Tibial nerve (tissue), 4 donors: Measurements from ENCODE around the gene CCDC158. TPM values are rescaled to one million over a fixed set of nuclear protein-coding genes. Genes with fewer than 3 reads are reported as not detected.
A peak's percentile ranks its signal among the peaks of the same experiment; 100 is the strongest.

ENCODE experiments used
- DNase-seq, 2 donors: peaks; one replicate each; pipeline ENCODE4 v3.0.0-alpha.2; 2019; ENCODE audit warnings: low spot score in 2 of 2
- H3K27ac ChIP-seq, 4 donors: fragments of 200-600 bp; sonication (generic) in 3 of 4; one replicate each; pipeline ENCODE4 v1.5.1; 2017 to 2019; ENCODE audit warnings: mild to moderate bottlenecking in 1 of 4
- H3K27me3 ChIP-seq, 2 donors: fragments of 200-600 bp; sonication (generic) in 1 of 2; one replicate each; pipeline versions ENCODE4 v1.5.1 to v1.6.0; 2017 to 2019
- H3K36me3 ChIP-seq, 3 donors: fragments of 200-600 bp; sonication (generic); one replicate each; pipeline ENCODE4 v1.5.1; 2018 to 2019
- H3K4me1 ChIP-seq, 4 donors: fragments of 200-600 bp; sonication (generic) in 3 of 4; one replicate each; pipeline ENCODE4 v1.5.1; 2017 to 2019
- H3K4me3 ChIP-seq, 4 donors: fragments of 200-600 bp; sonication (generic) in 3 of 4; one replicate each; pipeline ENCODE4 v1.5.1; 2017 to 2019; ENCODE audit warnings: mild to moderate bottlenecking in 1 of 4, moderate library complexity in 1 of 4
- H3K9me3 ChIP-seq, 4 donors: fragments of 200-600 bp; sonication (generic) in 3 of 4; one replicate each; pipeline ENCODE4 v1.5.1; 2017 to 2019
- EP300 ChIP-seq, 2 donors: sonication (generic); formaldehyde crosslinking; IDR thresholded peaks; one replicate each; pipeline ENCODE4 v1.6.1; 2017; ENCODE audit warnings: antibody characterized with exemption in 2 of 2, mild to moderate bottlenecking in 1 of 2
- POLR2A ChIP-seq, 2 donors: fragments of 450-650 bp; IDR thresholded peaks; one replicate each; pipeline ENCODE4 v1.6.1; 2017; ENCODE audit warnings: antibody characterized with exemption in 2 of 2, mild to moderate bottlenecking in 2 of 2, moderate library complexity in 2 of 2
- WGBS, 2 donors: methylation state at CpG; one replicate each; pipeline ENCODE4 v1.1.5; 2018; 5-methylcytosine and 5-hydroxymethylcytosine counted together
- total RNA-seq, 4 donors: library from RNA; depleted of rRNA; stranded (reverse); fragments of >200 nt; gene quantifications; one replicate each; pipeline ENCODE4 v1.1.0, GENCODE V29; 2016
- TF ChIP-seq, protein P1 (sequence below), 5 experiments: fragments of 200-600 bp in 3 of 5; fragments of 450-650 bp in 2 of 5; sonication (generic) in 3 of 5; IDR thresholded peaks; one replicate each; pipeline ENCODE4 v1.5.1; 2016 to 2019; ENCODE audit warnings: antibody characterized with exemption in 5 of 5, mild to moderate bottlenecking in 3 of 5, moderate library complexity in 2 of 5

Gene CCDC158
- total RNA-seq, 4 donors from 2014 or later = 0.39 to 8.4 (median 0.86) TPM

DNA sequence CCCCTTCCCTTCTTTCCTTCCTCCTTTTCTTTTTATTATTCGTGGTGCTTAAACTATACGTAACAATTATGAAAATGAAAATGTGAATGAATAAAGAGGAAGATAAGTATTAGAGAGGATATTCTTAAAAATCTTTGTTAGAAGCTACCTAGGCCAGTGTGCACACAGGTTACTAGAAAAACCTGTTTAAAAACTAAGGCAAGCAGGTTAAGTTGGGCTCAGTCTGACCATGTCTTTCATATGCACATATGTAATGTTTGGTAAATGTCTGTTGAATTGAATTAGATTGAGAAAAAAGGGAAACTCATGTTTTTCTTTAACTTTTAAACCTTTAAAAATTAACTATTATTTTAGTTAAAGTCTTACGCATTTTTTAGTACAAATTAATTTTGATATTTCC lies 21.9 kb upstream of the CCDC158 start:
- Histone ChIP-seq H3K4me3 (no peak overlapping the region), H3K9me3 (no peaks in the 10 kb centered on the region), H3K27me3 (no peaks in the 10 kb centered on the region), H3K4me1 (peaks cover 0 to 13% (median 4%) of the 10 kb centered on the region in 4 donors), H3K36me3 (no peaks in the 10 kb centered on the region), H3K27ac (no peak overlapping the region)
- TF ChIP-seq POLR2A (IDR thresholded peaks at IDR 0.05) (no peak), EP300 (IDR thresholded peaks at IDR 0.05) (no peak)
- TF ChIP-seq, protein P1, sequence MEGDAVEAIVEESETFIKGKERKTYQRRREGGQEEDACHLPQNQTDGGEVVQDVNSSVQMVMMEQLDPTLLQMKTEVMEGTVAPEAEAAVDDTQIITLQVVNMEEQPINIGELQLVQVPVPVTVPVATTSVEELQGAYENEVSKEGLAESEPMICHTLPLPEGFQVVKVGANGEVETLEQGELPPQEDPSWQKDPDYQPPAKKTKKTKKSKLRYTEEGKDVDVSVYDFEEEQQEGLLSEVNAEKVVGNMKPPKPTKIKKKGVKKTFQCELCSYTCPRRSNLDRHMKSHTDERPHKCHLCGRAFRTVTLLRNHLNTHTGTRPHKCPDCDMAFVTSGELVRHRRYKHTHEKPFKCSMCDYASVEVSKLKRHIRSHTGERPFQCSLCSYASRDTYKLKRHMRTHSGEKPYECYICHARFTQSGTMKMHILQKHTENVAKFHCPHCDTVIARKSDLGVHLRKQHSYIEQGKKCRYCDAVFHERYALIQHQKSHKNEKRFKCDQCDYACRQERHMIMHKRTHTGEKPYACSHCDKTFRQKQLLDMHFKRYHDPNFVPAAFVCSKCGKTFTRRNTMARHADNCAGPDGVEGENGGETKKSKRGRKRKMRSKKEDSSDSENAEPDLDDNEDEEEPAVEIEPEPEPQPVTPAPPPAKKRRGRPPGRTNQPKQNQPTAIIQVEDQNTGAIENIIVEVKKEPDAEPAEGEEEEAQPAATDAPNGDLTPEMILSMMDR (IDR thresholded peaks at IDR 0.05) = no peak
- DNase-seq = no peak
- WGBS, 2 donors = 87 to 93% methylated on average over 3 of the region's 3 CpGs

- Histone ChIP-seq H3K4me3 (no peak overlapping the region), H3K36me3 (no peaks in the 10 kb centered on the region), H3K27ac (no peak overlapping the region), H3K4me1 (peaks cover 0 to 3% (median 0%) of the 10 kb centered on the region in 4 donors), H3K27me3 (no peaks in the 10 kb centered on the region), H3K9me3 (no peaks in the 10 kb centered on the region)
- TF ChIP-seq, protein P1 (IDR thresholded peaks at IDR 0.05) = no peak
- no peak for TF ChIP-seq POLR2A (IDR thresholded peaks at IDR 0.05)
- TF ChIP-seq EP300 (IDR thresholded peaks at IDR 0.05) = no peak
- no peak for DNase-seq
- WGBS, 2 donors = 88 to 91% methylated on average over 9 of the region's 9 CpGs
These were observed 20.9 kb upstream of the CCDC158 start for GRCh38 chr4:76441881-76442280.

- H3K27me3 ChIP-seq = no peaks in the 10 kb centered on the region
- H3K27ac ChIP-seq = no peak overlapping the region
- H3K4me3 ChIP-seq = no peak overlapping the region
- no peaks in the 10 kb centered on the region for H3K36me3 ChIP-seq
- WGBS, 2 donors = 96 to 98% methylated on average over 2 of the region's 2 CpGs
- no peaks in the 10 kb centered on the region for H3K9me3 ChIP-seq
- H3K4me1 ChIP-seq = peaks cover 0 to 16% (median 0%) of the 10 kb centered on the region in 4 donors
- TF ChIP-seq EP300 (IDR thresholded peaks at IDR 0.05) (no peak), POLR2A (IDR thresholded peaks at IDR 0.05) (no peak)
- TF ChIP-seq, protein P1 (IDR thresholded peaks at IDR 0.05) = no peak
- no peak for DNase-seq
These were observed 18.6 kb upstream of the CCDC158 start for GRCh38 chr4:76439491-76439890.

DNA sequence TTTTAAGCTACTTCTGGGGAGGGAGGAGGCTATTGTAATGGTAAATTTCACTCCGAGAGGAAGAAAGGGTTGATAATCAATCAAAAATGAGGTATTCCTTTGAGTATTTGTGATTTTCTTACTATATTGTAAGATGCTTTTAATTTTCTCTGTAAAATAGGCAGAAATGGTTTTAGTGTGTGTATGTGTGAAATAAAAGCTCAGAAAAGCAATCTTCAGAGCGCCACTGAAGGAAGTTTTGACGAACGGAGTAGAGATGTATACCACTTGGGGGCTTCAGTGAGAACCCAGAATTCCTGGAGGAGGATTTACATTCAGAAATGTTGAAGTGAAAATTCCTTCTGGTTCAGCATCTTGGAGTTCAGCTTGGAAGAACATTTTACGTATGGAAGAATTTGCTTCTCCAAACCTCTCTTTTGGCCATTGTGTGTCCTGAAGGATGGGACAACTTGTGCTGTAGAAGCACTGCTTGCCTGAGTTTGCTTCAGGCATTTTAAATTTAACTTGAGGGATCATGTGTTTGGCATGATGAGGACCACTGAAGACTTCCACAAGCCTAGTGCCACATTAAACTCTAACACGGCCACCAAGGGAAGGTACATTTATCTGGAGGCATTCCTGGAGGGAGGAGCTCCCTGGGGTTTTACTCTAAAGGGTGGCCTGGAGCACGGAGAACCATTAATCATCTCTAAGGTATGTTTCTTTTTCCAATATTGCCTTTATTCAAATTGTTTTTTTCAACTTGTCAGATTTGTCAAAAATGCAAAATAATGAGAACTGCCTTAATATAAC lies 14.8 kb upstream of the CCDC158 start:
- no peaks in the 10 kb centered on the region for H3K36me3 ChIP-seq
- WGBS, 2 donors = 27 to 41% methylated on average over 7 of the region's 7 CpGs

More for the DNA sequence above, 14.8 kb upstream of the CCDC158 start:
- no peak for TF ChIP-seq EP300 (IDR thresholded peaks at IDR 0.05)
- no peak for TF ChIP-seq POLR2A (IDR thresholded peaks at IDR 0.05)
- TF ChIP-seq, protein P1 (IDR thresholded peaks at IDR 0.05) = no peak
- Histone ChIP-seq H3K27ac (peak overlapping the region in 2 of 4 donors; percentile 38 to 45), H3K27me3 (no peaks in the 10 kb centered on the region), H3K4me1 (peaks cover 0 to 16% (median 0%) of the 10 kb centered on the region in 4 donors), H3K9me3 (no peaks in the 10 kb centered on the region), H3K4me3 (peak overlapping the region; percentile 1 to 39 (median 17))
- DNase-seq = no peak
